SK-N-SH (cell line): Measurements from ENCODE around the gene ZNF438.

Source experiments
- CTCF ChIP-seq: fragments of 200-600 bp; sonication (generic); IDR thresholded peaks from 2 replicates; pipeline ENCODE4 v1.6.1; 2017; ENCODE audit warnings: antibody characterized with exemption, mild to moderate bottlenecking, moderate library complexity
- ELF1 ChIP-seq: IDR thresholded peaks from 2 replicates; pipeline ENCODE4 v1.4.0; 2012
- FOSL2 ChIP-seq: IDR thresholded peaks from 2 replicates; pipeline ENCODE4 v1.4.0; 2012; ENCODE audit warnings: low read depth, mild to moderate bottlenecking, moderate library complexity, borderline replicate concordance
- FOXM1 ChIP-seq: IDR thresholded peaks from 2 replicates; pipeline ENCODE4 v1.4.0; 2012; ENCODE audit warnings: low read depth, mild to moderate bottlenecking
- IRF3 ChIP-seq: fragments of 150-350 bp; IDR thresholded peaks from 2 replicates; pipeline ENCODE4 v1.6.1; 2016; ENCODE audit warnings: mild to moderate bottlenecking, low read depth, low read length
- MAX ChIP-seq: IDR thresholded peaks from 2 replicates; pipeline ENCODE4 v1.4.0; 2012; ENCODE audit warnings: low read depth
- MXI1 ChIP-seq: IDR thresholded peaks from 2 replicates; pipeline ENCODE4 v1.6.1; 2012; ENCODE audit warnings: mild to moderate bottlenecking, low read depth, low read length, improper control_type of control experiment
- NFIC ChIP-seq: IDR thresholded peaks from 2 replicates; pipeline ENCODE4 v1.4.0; 2012; ENCODE audit warnings: borderline replicate concordance
- PBX3 ChIP-seq: IDR thresholded peaks from 2 replicates; pipeline ENCODE4; 2012
- REST ChIP-seq: IDR thresholded peaks from 2 replicates; pipeline ENCODE4 v1.6.1; 2012; ENCODE audit warnings: mild to moderate bottlenecking, low read depth, low read length, moderate library complexity
- SIN3A ChIP-seq: IDR thresholded peaks from 2 replicates; pipeline ENCODE4 v1.6.1; 2012; ENCODE audit warnings: low read depth, mild to moderate bottlenecking, low read length, moderate library complexity, borderline replicate concordance
- USF2 ChIP-seq: fragments of 150-350 bp; IDR thresholded peaks from 2 replicates; pipeline ENCODE4 v1.6.1; 2017; ENCODE audit warnings: antibody characterized with exemption, low read length, low read depth, borderline replicate concordance
- YY1 ChIP-seq: IDR thresholded peaks from 2 replicates; pipeline ENCODE4 v1.4.0; 2012; ENCODE audit warnings: low read depth, mild to moderate bottlenecking

- TF ChIP-seq CTCF (no peak), MAX (no peak), NFIC (no peak), FOSL2 (no peak), USF2 (no peak), YY1 (no peak), SIN3A (no peak), PBX3 (no peak), MXI1 (no peak), REST (no peak), IRF3 (no peak), FOXM1 (no peak), ELF1 (no peak)
These were observed 183.2 kb downstream of the ZNF438 start for GRCh38 chr10:30848396-30849032.
